Neuronal stem cell (in vitro differentiated cells): ENCODE results near the gene APP.

Experiments
- DNase-seq: peaks from one replicate; pipeline ENCODE4 v3.0.0-alpha.2; 2013; ENCODE audit warnings: low spot score
- H2AFZ ChIP-seq: one replicate; pipeline ENCODE4 v1.6.1; 2013; ENCODE audit warnings: mild to moderate bottlenecking, low read length, inconsistent platforms
- H2AK5ac ChIP-seq: 2 replicates; pipeline ENCODE4 v1.6.1; 2013; ENCODE audit warnings: low read depth, mild to moderate bottlenecking, inconsistent platforms, low read length, moderate library complexity, mixed read lengths
- H2BK120ac ChIP-seq: 2 replicates; pipeline ENCODE4 v1.6.1; 2013; ENCODE audit warnings: low read depth, mild to moderate bottlenecking, inconsistent platforms, low read length, moderate library complexity, mixed read lengths
- H2BK12ac ChIP-seq: one replicate; pipeline ENCODE4 v1.6.1; 2013; ENCODE audit warnings: low read length, inconsistent platforms
- H2BK15ac ChIP-seq: 2 replicates; pipeline ENCODE4 v1.6.1; 2013; ENCODE audit warnings: mild to moderate bottlenecking, low read length, inconsistent platforms, mixed read lengths
- H2BK5ac ChIP-seq: one replicate; pipeline ENCODE4 v1.6.1; 2013; ENCODE audit warnings: inconsistent platforms, mild to moderate bottlenecking, low read length, moderate library complexity
- H3K14ac ChIP-seq: one replicate; pipeline ENCODE4 v1.6.1; 2013; ENCODE audit warnings: low read length, inconsistent platforms
- H3K18ac ChIP-seq: 2 replicates; pipeline ENCODE4 v1.6.1; 2013; ENCODE audit warnings: low read length, inconsistent platforms
- H3K23ac ChIP-seq: 2 replicates; pipeline ENCODE4 v1.6.1; 2013; ENCODE audit warnings: low read depth, mild to moderate bottlenecking, mixed read lengths, low read length, inconsistent platforms; ENCODE audit not compliant: poor library complexity
- H3K27ac ChIP-seq: replicated peaks from 3 replicates; pipeline ENCODE4 v1.5.1; 2013; ENCODE audit warnings: low read length, inconsistent platforms
- H3K27me3 ChIP-seq, 3 experiments: 2 replicates each; pipeline ENCODE4 v1.6.1; 2013; ENCODE audit warnings: low read length in 3 of 3, mild to moderate bottlenecking in 2 of 3, inconsistent platforms in 1 of 3, low read depth in 1 of 3, mixed read lengths in 1 of 3, moderate library complexity in 1 of 3; ENCODE audit not compliant: control insufficient read depth in 3 of 3, insufficient read depth in 3 of 3
- H3K36me3 ChIP-seq, 2 donors: replicated peaks in 1 of 2; 2 replicates each; pipeline ENCODE4 v1.6.1; 2013; ENCODE audit warnings: low read length in 2 of 2; ENCODE audit not compliant: control insufficient read depth in 2 of 2, insufficient read depth in 2 of 2
- H3K4ac ChIP-seq: 2 replicates; pipeline ENCODE4 v1.6.1; 2013; ENCODE audit warnings: inconsistent platforms, mild to moderate bottlenecking, low read length, moderate library complexity
- H3K4me1 ChIP-seq, 2 donors: 1 replicate in 1 of 2; 2 replicates in 1 of 2; pipeline ENCODE4 v1.6.1; 2013; ENCODE audit warnings: low read length in 2 of 2, low read depth in 1 of 2; ENCODE audit not compliant: control insufficient read depth in 2 of 2, insufficient read depth in 1 of 2
- H3K4me2 ChIP-seq: one replicate; pipeline ENCODE4 v1.6.1; 2013; ENCODE audit warnings: mild to moderate bottlenecking, low read length, inconsistent platforms; ENCODE audit not compliant: insufficient read depth, poor library complexity, severe bottlenecking
- H3K4me3 ChIP-seq, 2 donors: 2 replicates each; pipeline ENCODE4 v1.5.1; 2013; ENCODE audit warnings: low read length in 2 of 2, mild to moderate bottlenecking in 2 of 2, inconsistent platforms in 1 of 2, moderate library complexity in 1 of 2
- H3K79me1 ChIP-seq: one replicate; pipeline ENCODE4 v1.6.1; 2013; ENCODE audit warnings: low read depth, mild to moderate bottlenecking, inconsistent platforms, low read length, moderate library complexity
- H3K9ac ChIP-seq: one replicate; pipeline ENCODE4 v1.6.1; 2013; ENCODE audit warnings: mild to moderate bottlenecking, low read depth, low read length, inconsistent platforms; ENCODE audit not compliant: poor library complexity
- H3K9me3 ChIP-seq, 2 donors: replicated peaks in 1 of 2; 2 replicates each; pipeline versions ENCODE3 to v1.6.1; 2013; ENCODE audit warnings: low read length in 2 of 2, mild to moderate bottlenecking in 2 of 2, inconsistent platforms in 1 of 2, low read depth in 1 of 2, mixed read lengths in 1 of 2, moderate library complexity in 1 of 2; ENCODE audit not compliant: control insufficient read depth in 2 of 2, insufficient read depth in 1 of 2
- H4K8ac ChIP-seq: one replicate; pipeline ENCODE4 v1.6.1; 2013; ENCODE audit warnings: low read depth, mild to moderate bottlenecking, inconsistent platforms, low read length, moderate library complexity
- H4K91ac ChIP-seq: one replicate; pipeline ENCODE4 v1.6.1; 2013; ENCODE audit warnings: low read length, low read depth, mild to moderate bottlenecking, inconsistent platforms; ENCODE audit not compliant: poor library complexity
- WGBS, 2 donors: extraction: QIAGEN DNeasy Blood & Tissue Kit; methylation state at CpG; one replicate each; pipeline ENCODE4 v1.1.7; 2013; ENCODE audit warnings: missing lambda C conversion rate in 2 of 2, mixed read lengths in 1 of 2; ENCODE audit not compliant: insufficient read length in 2 of 2, insufficient replicate concordance in 1 of 2; ENCODE audit errors: extremely low coverage in 2 of 2; 5-methylcytosine and 5-hydroxymethylcytosine counted together

Gene APP

GRCh38 chr21:25965951-25966707, 204.4 kb downstream of the APP start:
- Histone ChIP-seq H3K23ac (no peak overlapping the region), H3K4ac (no peak overlapping the region), H2BK120ac (no peak overlapping the region), H3K4me2 (no peak overlapping the region), H4K8ac (no peak overlapping the region), H3K4me1 (peaks cover 0 to 1% of the 10 kb centered on the region in 2 donors), H2AFZ (no peak overlapping the region), H3K9me3 (peaks cover 1 to 2% of the 10 kb centered on the region in 2 donors), H2AK5ac (no peak overlapping the region), H3K36me3 (peaks cover 6 to 62% of the 10 kb centered on the region in 2 donors), H3K79me1 (no peaks in the 10 kb centered on the region), H2BK15ac (no peak overlapping the region), H2BK5ac (no peak overlapping the region), H3K4me3 (no peak overlapping the region), H3K14ac (no peak overlapping the region), H3K9ac (no peak overlapping the region), H3K18ac (no peak overlapping the region), H2BK12ac (no peak overlapping the region), H3K27me3 (no peaks in the 10 kb centered on the region), H4K91ac (no peak overlapping the region), H3K27ac (no peak overlapping the region)
- no peak for DNase-seq
- 100% methylated on average over 1 of the region's 3 CpGs; no CpG with 5 or more reads in 1 of the 2 donors for WGBS, 2 donors

GRCh38 chr21:25964926-25965325, 205.6 kb downstream of the APP start:
- Histone ChIP-seq H2AK5ac (no peak overlapping the region), H3K4me2 (no peak overlapping the region), H3K18ac (no peak overlapping the region), H3K14ac (no peak overlapping the region), H3K36me3 (peaks cover 2 to 57% of the 10 kb centered on the region in 2 donors), H3K4me3 (no peak overlapping the region), H3K79me1 (no peaks in the 10 kb centered on the region), H3K9ac (no peak overlapping the region), H3K23ac (no peak overlapping the region), H2BK5ac (no peak overlapping the region), H2BK120ac (no peak overlapping the region), H4K91ac (no peak overlapping the region), H3K27me3 (no peaks in the 10 kb centered on the region), H2BK12ac (no peak overlapping the region), H2AFZ (no peak overlapping the region), H2BK15ac (no peak overlapping the region), H4K8ac (no peak overlapping the region), H3K9me3 (no peaks in the 10 kb centered on the region), H3K4ac (no peak overlapping the region), H3K27ac (no peak overlapping the region), H3K4me1 (peaks cover 0 to 3% of the 10 kb centered on the region in 2 donors)
- no peak for DNase-seq
- WGBS, 2 donors: no CpG with 5 or more reads among the region's 5 CpGs

DNA sequence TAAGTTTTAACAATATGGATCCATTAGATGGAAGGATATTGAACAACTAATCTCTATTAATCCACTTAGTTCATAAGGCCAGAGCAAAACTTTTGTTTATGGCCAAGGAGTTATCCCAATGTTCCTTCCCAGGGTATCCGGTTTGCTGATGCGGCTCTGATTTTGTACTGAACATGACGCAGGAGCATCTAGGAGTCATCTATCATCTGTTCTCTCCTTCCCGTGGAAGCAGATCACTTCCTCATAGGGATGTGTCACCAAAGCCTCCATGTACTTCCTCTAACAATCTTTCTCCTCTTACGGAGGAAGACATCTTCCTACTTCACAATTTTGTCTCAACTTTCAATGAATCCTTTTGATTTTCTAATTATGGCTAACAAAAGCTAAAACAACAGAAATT, 206.6 kb downstream of the APP start:
- Histone ChIP-seq H3K27me3 (no peaks in the 10 kb centered on the region), H2AK5ac (no peak overlapping the region), H3K27ac (no peak overlapping the region), H3K9ac (no peak overlapping the region), H3K4ac (no peak overlapping the region), H3K14ac (no peak overlapping the region), H3K9me3 (no peaks in the 10 kb centered on the region), H2AFZ (no peak overlapping the region), H2BK120ac (no peak overlapping the region), H3K4me2 (no peak overlapping the region), H2BK15ac (no peak overlapping the region), H2BK12ac (no peak overlapping the region), H3K36me3 (peaks cover 2 to 58% of the 10 kb centered on the region in 2 donors), H2BK5ac (no peak overlapping the region), H3K4me3 (no peak overlapping the region), H3K79me1 (no peaks in the 10 kb centered on the region), H3K23ac (no peak overlapping the region), H3K18ac (no peak overlapping the region), H4K91ac (no peak overlapping the region), H3K4me1 (peaks cover 0 to 5% of the 10 kb centered on the region in 2 donors), H4K8ac (no peak overlapping the region)
- no peak for DNase-seq
- no CpG with 5 or more reads among the region's 5 CpGs for WGBS, 2 donors

DNA sequence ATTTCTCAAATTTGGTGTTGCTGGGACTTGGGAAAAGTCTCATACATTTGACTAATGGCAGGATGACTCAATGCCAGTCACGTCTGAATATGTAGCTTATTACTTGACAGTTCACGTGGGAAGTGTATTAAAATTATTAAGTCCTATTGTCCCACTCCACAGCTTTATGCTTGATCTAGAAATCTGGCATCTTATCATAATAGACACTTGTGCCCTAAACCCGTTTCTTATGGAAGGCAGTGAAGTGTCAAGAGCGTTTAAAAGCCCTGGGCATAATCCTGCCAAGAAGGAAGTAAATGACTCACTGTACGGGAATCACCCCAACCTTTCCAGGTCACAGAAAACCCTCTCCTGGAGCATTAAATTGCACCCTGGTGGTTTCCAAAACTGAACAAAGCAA, 207.4 kb downstream of the APP start:
- Histone ChIP-seq H2BK120ac (no peak overlapping the region), H2BK12ac (no peak overlapping the region), H3K9ac (no peak overlapping the region), H3K23ac (no peak overlapping the region), H2AK5ac (no peak overlapping the region), H3K79me1 (no peaks in the 10 kb centered on the region), H4K8ac (no peak overlapping the region), H3K4me3 (no peak overlapping the region), H4K91ac (no peak overlapping the region), H2AFZ (no peak overlapping the region), H3K4me1 (peaks cover 0 to 5% of the 10 kb centered on the region in 2 donors), H3K4me2 (no peak overlapping the region), H3K27ac (no peak overlapping the region), H3K18ac (no peak overlapping the region), H3K14ac (no peak overlapping the region), H2BK15ac (no peak overlapping the region), H3K4ac (no peak overlapping the region), H3K36me3 (peaks cover 5 to 58% of the 10 kb centered on the region in 2 donors), H3K9me3 (no peaks in the 10 kb centered on the region), H3K27me3 (no peaks in the 10 kb centered on the region), H2BK5ac (no peak overlapping the region)
- DNase-seq: no peak
- WGBS, 2 donors: no CpG with 5 or more reads among the region's 5 CpGs
